ENCODE data around the gene POU4F3.

POU4F3 gene

GRCh38 chr5:146366904-146367303 lies 28.3 kb downstream of the POU4F3 start:
- no peak for DNase-seq (ENCODE audit: low read depth)
- H3K4me3 ChIP-seq (ENCODE audit: low read length) = no peak overlapping the region
- TF ChIP-seq CTCF (IDR thresholded peaks at IDR 0.05; ENCODE audit: insufficient read depth, low read depth, low read length, missing control alignments) = no peak

- TF ChIP-seq CTCF (IDR thresholded peaks at IDR 0.05; ENCODE audit: insufficient read depth, low read depth, low read length, missing control alignments) = no peak
- H3K4me3 ChIP-seq (ENCODE audit: low read length) = no peak overlapping the region
- peak; percentile 21 for DNase-seq (ENCODE audit: low read depth)
Measured at GRCh38 chr5:146368137-146368536, 29.5 kb downstream of the POU4F3 start.

GRCh38 chr5:146369691-146370090 lies 31.1 kb downstream of the POU4F3 start:
- peak; percentile 20 for DNase-seq (ENCODE audit: low read depth)
- H3K4me3 ChIP-seq (ENCODE audit: low read length) = no peak overlapping the region
- no peak for TF ChIP-seq CTCF (IDR thresholded peaks at IDR 0.05; ENCODE audit: insufficient read depth, low read depth, low read length, missing control alignments)

GRCh38 chr5:146376821-146377220 lies 38.2 kb downstream of the POU4F3 start:
- TF ChIP-seq CTCF (IDR thresholded peaks at IDR 0.05; ENCODE audit: insufficient read depth, low read depth, low read length, missing control alignments) = no peak
- DNase-seq (ENCODE audit: low read depth) = no peak
- H3K4me3 ChIP-seq (ENCODE audit: low read length) = no peak overlapping the region

GRCh38 chr5:146378986-146379385 lies 40.3 kb downstream of the POU4F3 start:
- TF ChIP-seq CTCF (IDR thresholded peaks at IDR 0.05; ENCODE audit: insufficient read depth, low read depth, low read length, missing control alignments) = no peak
- no peak for DNase-seq (ENCODE audit: low read depth)
- H3K4me3 ChIP-seq (ENCODE audit: low read length) = no peak overlapping the region

- no peak for TF ChIP-seq CTCF (IDR thresholded peaks at IDR 0.05; ENCODE audit: insufficient read depth, low read depth, low read length, missing control alignments)
- no peak overlapping the region for H3K4me3 ChIP-seq (ENCODE audit: low read length)
- DNase-seq (ENCODE audit: low read depth) = no peak
Measured at GRCh38 chr5:146380714-146381113, 42.1 kb downstream of the POU4F3 start.

GRCh38 chr5:146388386-146388785 lies 49.7 kb downstream of the POU4F3 start:
- no peak for DNase-seq (ENCODE audit: low read depth)
- no peak overlapping the region for H3K4me3 ChIP-seq (ENCODE audit: low read length)
- TF ChIP-seq CTCF (IDR thresholded peaks at IDR 0.05; ENCODE audit: insufficient read depth, low read depth, low read length, missing control alignments) = no peak
